HepG2 (cell line): ENCODE data around the gene FAM156A. TPM values are rescaled to one million over a fixed set of nuclear protein-coding genes. Genes with fewer than 3 reads are reported as not detected.

Experiments
- CTCF ChIP-seq: sonication (generic); formaldehyde crosslinking; IDR thresholded peaks from 2 replicates; pipeline ENCODE4 v1.5.0; 2020; ENCODE audit warnings: mild to moderate bottlenecking, missing genetic modification reagents, moderate library complexity
- GLMP ChIP-seq: sonication (generic); formaldehyde crosslinking; IDR thresholded peaks from 2 replicates; pipeline ENCODE4 v1.9.0; 2021; ENCODE audit warnings: missing genetic modification reagents, mild to moderate bottlenecking, borderline replicate concordance
- HES4 ChIP-seq: sonication (generic); formaldehyde crosslinking; IDR thresholded peaks from 2 replicates; pipeline ENCODE4 v1.9.0; 2021; ENCODE audit warnings: mild to moderate bottlenecking, missing genetic modification reagents, borderline replicate concordance
- LCORL ChIP-seq, 2 experiments: fragments of 450-650 bp in 1 of 2; sonication (generic) in 1 of 2; formaldehyde crosslinking in 1 of 2; IDR thresholded peaks; 2 replicates each; pipeline versions ENCODE4 v1.5.0 to v1.6.1; 2017 to 2020; ENCODE audit warnings: antibody characterized with exemption in 1 of 2, missing genetic modification reagents in 1 of 2
- MXD4 ChIP-seq: IDR thresholded peaks from 2 replicates; pipeline ENCODE4 v1.6.1; 2016; ENCODE audit warnings: mild to moderate bottlenecking, missing biosample characterization, missing genetic modification reagents
- MXI1 ChIP-seq: IDR thresholded peaks from 3 replicates; pipeline ENCODE4 v1.6.1; 2012; ENCODE audit warnings: low read depth, low read length, inconsistent platforms, borderline replicate concordance
- NCOA5 ChIP-seq: sonication (generic); formaldehyde crosslinking; IDR thresholded peaks from 2 replicates; pipeline ENCODE4 v1.4.0; 2020; ENCODE audit warnings: missing genetic modification reagents
- NFYB ChIP-seq: sonication (generic); formaldehyde crosslinking; IDR thresholded peaks from 2 replicates; pipeline ENCODE4 v1.4.0; 2020; ENCODE audit warnings: missing genetic modification reagents
- PITX1 ChIP-seq: sonication (generic); formaldehyde crosslinking; IDR thresholded peaks from 2 replicates; pipeline ENCODE4 v1.5.1; 2020; ENCODE audit warnings: mild to moderate bottlenecking, missing genetic modification reagents
- TOE1 ChIP-seq: sonication (generic); formaldehyde crosslinking; IDR thresholded peaks from 2 replicates; pipeline ENCODE4 v1.4.0; 2020; ENCODE audit warnings: mild to moderate bottlenecking, missing genetic modification reagents
- ZBTB38 ChIP-seq: sonication (generic); formaldehyde crosslinking; IDR thresholded peaks from 2 replicates; pipeline ENCODE4 v1.5.1; 2020; ENCODE audit warnings: mild to moderate bottlenecking, missing genetic modification reagents
- ZNF501 ChIP-seq: sonication (generic); formaldehyde crosslinking; IDR thresholded peaks from 2 replicates; pipeline ENCODE4 v1.5.1; 2020; ENCODE audit warnings: mild to moderate bottlenecking, moderate library complexity, missing genetic modification reagents
- ZNF576 ChIP-seq: sonication (generic); formaldehyde crosslinking; IDR thresholded peaks from 2 replicates; pipeline ENCODE4 v1.4.0; 2020; ENCODE audit warnings: mild to moderate bottlenecking, missing genetic modification reagents
- polyA plus RNA-seq, 8 experiments: library from polyadenylated mRNA; depleted of rRNA in 3 of 8; stranded (reverse) in 7 of 8; unstranded in 1 of 8; fragments of >200 nt; fragmentation: Illumina TruSeq in 4 of 8; extraction: Trizol in 4 of 8; gene quantifications; 2 replicates each; pipeline versions ENCODE4 v1.2.1 to v1.2.3, GENCODE V29; 2011 to 2016; ENCODE audit warnings: low read depth in 4 of 8, missing spikeins in 1 of 8, mixed read lengths in 1 of 8; ENCODE audit not compliant: insufficient read depth in 1 of 8
- total RNA-seq, 5 experiments: library from RNA; depleted of rRNA; stranded (reverse); fragments of >200 nt; fragmentation: Illumina TruSeq; extraction: Trizol; gene quantifications; 2 replicates each; pipeline ENCODE4 v1.2.3, GENCODE V29; 2016; ENCODE audit warnings: low read depth in 1 of 5
- TF ChIP-seq, protein P1 (sequence below): sonication (generic); formaldehyde crosslinking; conservative IDR thresholded peaks from 2 replicates; pipeline ENCODE4 v1.4.0; 2020; ENCODE audit warnings: missing genetic modification reagents
- TF ChIP-seq, protein P2 (sequence below): sonication (generic); formaldehyde crosslinking; IDR thresholded peaks from 2 replicates; pipeline ENCODE4 v1.4.0; 2020; ENCODE audit warnings: mild to moderate bottlenecking, missing genetic modification reagents
- TF ChIP-seq, protein P3 (sequence below): IDR thresholded peaks from 2 replicates; pipeline ENCODE4 v1.6.1; 2012; ENCODE audit warnings: low read length, improper control_type of control experiment

The FAM156A gene
- total and polyA plus RNA-seq, 2 of the 13 experiments (the other 11 are each of a cell fraction or from before 2014, with no cell fraction given): 15.4 to 53.8 TPM

GRCh38 chrX:52995135-52995986 is 37.0 kb upstream of the FAM156A start (continued):
- TF ChIP-seq, protein P1, sequence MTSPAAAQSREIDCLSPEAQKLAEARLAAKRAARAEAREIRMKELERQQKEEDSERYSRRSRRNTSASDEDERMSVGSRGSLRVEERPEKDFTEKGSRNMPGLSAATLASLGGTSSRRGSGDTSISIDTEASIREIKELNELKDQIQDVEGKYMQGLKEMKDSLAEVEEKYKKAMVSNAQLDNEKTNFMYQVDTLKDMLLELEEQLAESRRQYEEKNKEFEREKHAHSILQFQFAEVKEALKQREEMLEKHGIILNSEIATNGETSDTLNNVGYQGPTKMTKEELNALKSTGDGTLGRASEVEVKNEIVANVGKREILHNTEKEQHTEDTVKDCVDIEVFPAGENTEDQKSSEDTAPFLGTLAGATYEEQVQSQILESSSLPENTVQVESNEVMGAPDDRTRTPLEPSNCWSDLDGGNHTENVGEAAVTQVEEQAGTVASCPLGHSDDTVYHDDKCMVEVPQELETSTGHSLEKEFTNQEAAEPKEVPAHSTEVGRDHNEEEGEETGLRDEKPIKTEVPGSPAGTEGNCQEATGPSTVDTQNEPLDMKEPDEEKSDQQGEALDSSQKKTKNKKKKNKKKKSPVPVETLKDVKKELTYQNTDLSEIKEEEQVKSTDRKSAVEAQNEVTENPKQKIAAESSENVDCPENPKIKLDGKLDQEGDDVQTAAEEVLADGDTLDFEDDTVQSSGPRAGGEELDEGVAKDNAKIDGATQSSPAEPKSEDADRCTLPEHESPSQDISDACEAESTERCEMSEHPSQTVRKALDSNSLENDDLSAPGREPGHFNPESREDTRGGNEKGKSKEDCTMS (CRISPR knock-in tag): no peak
- TF ChIP-seq NCOA5 (CRISPR knock-in tag) (no peak), ZNF501 (CRISPR knock-in tag) (peak; percentile 75; the same call in 1 of the 2 replicates), NFYB (CRISPR knock-in tag) (peak; percentile 83), GLMP (CRISPR knock-in tag) (no peak), PITX1 (CRISPR knock-in tag) (peak; percentile 33; the same call in 1 of the 2 replicates), CTCF (CRISPR knock-in tag) (peak; percentile 81), ZBTB38 (CRISPR knock-in tag) (peak; percentile 47; the same call in 1 of the 2 replicates), TOE1 (no peak), MXI1 (peak; percentile 43; the same call in 1 of the 3 replicates), LCORL (IDR thresholded peaks at IDR 0.05) (no peak), LCORL (CRISPR knock-in tag; IDR thresholded peaks at IDR 0.05) (no peak), MXD4 (CRISPR knock-in tag) (no peak; the same call in 1 of the 2 replicates), ZNF576 (CRISPR knock-in tag) (no peak), HES4 (CRISPR knock-in tag) (no peak)
- TF ChIP-seq, protein P2, sequence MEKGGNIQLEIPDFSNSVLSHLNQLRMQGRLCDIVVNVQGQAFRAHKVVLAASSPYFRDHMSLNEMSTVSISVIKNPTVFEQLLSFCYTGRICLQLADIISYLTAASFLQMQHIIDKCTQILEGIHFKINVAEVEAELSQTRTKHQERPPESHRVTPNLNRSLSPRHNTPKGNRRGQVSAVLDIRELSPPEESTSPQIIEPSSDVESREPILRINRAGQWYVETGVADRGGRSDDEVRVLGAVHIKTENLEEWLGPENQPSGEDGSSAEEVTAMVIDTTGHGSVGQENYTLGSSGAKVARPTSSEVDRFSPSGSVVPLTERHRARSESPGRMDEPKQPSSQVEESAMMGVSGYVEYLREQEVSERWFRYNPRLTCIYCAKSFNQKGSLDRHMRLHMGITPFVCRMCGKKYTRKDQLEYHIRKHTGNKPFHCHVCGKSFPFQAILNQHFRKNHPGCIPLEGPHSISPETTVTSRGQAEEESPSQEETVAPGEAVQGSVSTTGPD (CRISPR knock-in tag): no peak
- TF ChIP-seq, protein P3, sequence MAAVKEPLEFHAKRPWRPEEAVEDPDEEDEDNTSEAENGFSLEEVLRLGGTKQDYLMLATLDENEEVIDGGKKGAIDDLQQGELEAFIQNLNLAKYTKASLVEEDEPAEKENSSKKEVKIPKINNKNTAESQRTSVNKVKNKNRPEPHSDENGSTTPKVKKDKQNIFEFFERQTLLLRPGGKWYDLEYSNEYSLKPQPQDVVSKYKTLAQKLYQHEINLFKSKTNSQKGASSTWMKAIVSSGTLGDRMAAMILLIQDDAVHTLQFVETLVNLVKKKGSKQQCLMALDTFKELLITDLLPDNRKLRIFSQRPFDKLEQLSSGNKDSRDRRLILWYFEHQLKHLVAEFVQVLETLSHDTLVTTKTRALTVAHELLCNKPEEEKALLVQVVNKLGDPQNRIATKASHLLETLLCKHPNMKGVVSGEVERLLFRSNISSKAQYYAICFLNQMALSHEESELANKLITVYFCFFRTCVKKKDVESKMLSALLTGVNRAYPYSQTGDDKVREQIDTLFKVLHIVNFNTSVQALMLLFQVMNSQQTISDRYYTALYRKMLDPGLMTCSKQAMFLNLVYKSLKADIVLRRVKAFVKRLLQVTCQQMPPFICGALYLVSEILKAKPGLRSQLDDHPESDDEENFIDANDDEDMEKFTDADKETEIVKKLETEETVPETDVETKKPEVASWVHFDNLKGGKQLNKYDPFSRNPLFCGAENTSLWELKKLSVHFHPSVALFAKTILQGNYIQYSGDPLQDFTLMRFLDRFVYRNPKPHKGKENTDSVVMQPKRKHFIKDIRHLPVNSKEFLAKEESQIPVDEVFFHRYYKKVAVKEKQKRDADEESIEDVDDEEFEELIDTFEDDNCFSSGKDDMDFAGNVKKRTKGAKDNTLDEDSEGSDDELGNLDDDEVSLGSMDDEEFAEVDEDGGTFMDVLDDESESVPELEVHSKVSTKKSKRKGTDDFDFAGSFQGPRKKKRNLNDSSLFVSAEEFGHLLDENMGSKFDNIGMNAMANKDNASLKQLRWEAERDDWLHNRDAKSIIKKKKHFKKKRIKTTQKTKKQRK: no peak
